Liver (tissue), 9 donors: Measurements from ENCODE around the gene PEX14. TPM values are rescaled to one million over a fixed set of nuclear protein-coding genes. Genes with fewer than 3 reads are reported as not detected.

Experiments used
- DNase-seq: peaks from one replicate; pipeline ENCODE4 v3.0.0-alpha.2; 2017; ENCODE audit warnings: low spot score
- H3K27ac ChIP-seq, 2 donors: one replicate each; pipeline ENCODE4 v1.7.0; 2013; ENCODE audit warnings: inconsistent platforms in 2 of 2, low read length in 2 of 2, control low read depth in 1 of 2, low read depth in 1 of 2, mild to moderate bottlenecking in 1 of 2
- H3K27me3 ChIP-seq, 4 donors: one replicate each; pipeline versions ENCODE4 v1.6.1 to v1.7.0; 2013; ENCODE audit warnings: low read length in 3 of 4, inconsistent platforms in 1 of 4, mild to moderate bottlenecking in 1 of 4, moderate library complexity in 1 of 4; ENCODE audit not compliant: control insufficient read depth in 4 of 4, insufficient read depth in 4 of 4
- H3K36me3 ChIP-seq, 4 donors: one replicate each; pipeline versions ENCODE4 v1.6.1 to v1.7.0; 2013; ENCODE audit warnings: low read length in 3 of 4, mild to moderate bottlenecking in 3 of 4, low read depth in 1 of 4, moderate library complexity in 1 of 4; ENCODE audit not compliant: control insufficient read depth in 4 of 4, insufficient read depth in 3 of 4
- H3K4me1 ChIP-seq, 4 donors: one replicate each; pipeline versions ENCODE4 v1.6.1 to v1.7.0; 2013; ENCODE audit warnings: low read length in 3 of 4, mild to moderate bottlenecking in 3 of 4, moderate library complexity in 1 of 4; ENCODE audit not compliant: control insufficient read depth in 4 of 4, insufficient read depth in 4 of 4
- H3K4me3 ChIP-seq, 3 donors: one replicate each; pipeline versions ENCODE4 v1.6.1 to v1.7.0; 2013; ENCODE audit warnings: low read length in 3 of 3, control low read depth in 1 of 3, low read depth in 1 of 3, mild to moderate bottlenecking in 1 of 3
- H3K9ac ChIP-seq, 2 donors: one replicate each; pipeline ENCODE4 v1.7.0; 2013; ENCODE audit warnings: low read length in 2 of 2, mild to moderate bottlenecking in 2 of 2, moderate library complexity in 2 of 2, control low read depth in 1 of 2, low read depth in 1 of 2
- H3K9me3 ChIP-seq, 4 donors: one replicate each; pipeline versions ENCODE4 v1.6.1 to v1.7.0; 2013; ENCODE audit warnings: low read length in 3 of 4; ENCODE audit not compliant: control insufficient read depth in 4 of 4
- EGR1 ChIP-seq, 2 donors: IDR thresholded peaks; 2 replicates each; pipeline ENCODE4 v1.6.1; 2016 to 2018; ENCODE audit warnings: antibody characterized with exemption in 2 of 2, low read depth in 2 of 2
- FOXA1 ChIP-seq: IDR thresholded peaks from 2 replicates; pipeline ENCODE4 v1.6.1; 2016; ENCODE audit warnings: antibody characterized with exemption
- FOXA2 ChIP-seq: IDR thresholded peaks from 2 replicates; pipeline ENCODE4 v1.6.1; 2016; ENCODE audit warnings: antibody characterized with exemption
- GABPA ChIP-seq, 2 donors: IDR thresholded peaks in 1 of 2; conservative IDR thresholded peaks in 1 of 2; 2 replicates each; pipeline ENCODE4 v1.6.1; 2016; ENCODE audit warnings: antibody characterized with exemption in 2 of 2, mild to moderate bottlenecking in 1 of 2, moderate library complexity in 1 of 2
- HNF4A ChIP-seq, 2 donors: conservative IDR thresholded peaks; 2 replicates each; pipeline ENCODE4 v1.6.1; 2016; ENCODE audit warnings: antibody characterized with exemption in 2 of 2, mild to moderate bottlenecking in 2 of 2
- HNF4G ChIP-seq: IDR thresholded peaks from 2 replicates; pipeline ENCODE4 v1.6.1; 2016; ENCODE audit warnings: antibody characterized with exemption
- JUND ChIP-seq, 2 donors: IDR thresholded peaks; 2 replicates each; pipeline ENCODE4 v1.6.1; 2016; ENCODE audit warnings: antibody characterized with exemption in 2 of 2
- RAD21 ChIP-seq, 2 donors: IDR thresholded peaks; 2 replicates each; pipeline ENCODE4 v1.6.1; 2016; ENCODE audit warnings: antibody characterized with exemption in 2 of 2, mild to moderate bottlenecking in 2 of 2
- RXRA ChIP-seq, 2 donors: IDR thresholded peaks; 2 replicates each; pipeline ENCODE4 v1.6.1; 2017 to 2018; ENCODE audit warnings: antibody characterized with exemption in 2 of 2, mild to moderate bottlenecking in 1 of 2
- SP1 ChIP-seq: IDR thresholded peaks from 2 replicates; pipeline ENCODE4 v1.6.1; 2018; ENCODE audit warnings: antibody characterized with exemption, mild to moderate bottlenecking
- TAF1 ChIP-seq: conservative IDR thresholded peaks from 2 replicates; pipeline ENCODE4 v1.6.1; 2016; ENCODE audit warnings: antibody characterized with exemption, mild to moderate bottlenecking
- YY1 ChIP-seq: IDR thresholded peaks from 2 replicates; pipeline ENCODE4 v1.6.1; 2016; ENCODE audit warnings: antibody characterized with exemption, mild to moderate bottlenecking
- WGBS: extraction: QIAGEN DNeasy Blood & Tissue Kit; methylation state at CpG from one replicate; pipeline ENCODE4 v1.1.7; 2013; 5-methylcytosine and 5-hydroxymethylcytosine counted together
- polyA plus RNA-seq, 2 donors: library from polyadenylated mRNA; stranded (reverse) in 1 of 2; unstranded in 1 of 2; fragments of 200-250 nt in 1 of 2; fragments of >200 nt in 1 of 2; fragmentation: Nextera tagmentation in 1 of 2; extraction: Ambion mirVana in 1 of 2; gene quantifications; one replicate each; pipeline versions ENCODE4 v1.2.1 to v1.2.3, GENCODE V29; 2013 to 2015
- total RNA-seq, 2 donors: library from RNA; depleted of rRNA; stranded (reverse); fragments of >200 nt; gene quantifications; one replicate each; pipeline ENCODE4 v1.2.3, GENCODE V29; 2014
- TF ChIP-seq, protein P1 (sequence below): IDR thresholded peaks from 2 replicates; pipeline ENCODE4 v1.6.1; 2016; ENCODE audit warnings: antibody characterized with exemption, mild to moderate bottlenecking
- TF ChIP-seq, protein P2 (sequence below): IDR thresholded peaks from 2 replicates; pipeline ENCODE4 v1.6.1; 2016; ENCODE audit warnings: antibody characterized with exemption
- TF ChIP-seq, protein P3 (sequence below): fragments of 150-350 bp; IDR thresholded peaks from 2 replicates; pipeline ENCODE4 v1.5.1; 2017; ENCODE audit warnings: improper control_type of control experiment, low read depth, low read length; ENCODE audit not compliant: missing input control
- TF ChIP-seq, protein P4 (sequence below): IDR thresholded peaks from 2 replicates; pipeline ENCODE4 v1.6.1; 2016; ENCODE audit warnings: antibody characterized with exemption
- TF ChIP-seq, protein P5 (sequence below): IDR thresholded peaks from 2 replicates; pipeline ENCODE4 v1.6.1; 2016; ENCODE audit warnings: antibody characterized with exemption
- donor health status: healthy.
- donor health status: healthy.
- donor health status: healthy.
- donor health status: healthy.
- donor health status: healthy.

PEX14 gene
- total and polyA plus RNA-seq, 4 donors: 7.1 to 16.1 (median 11.7) TPM

DNA sequence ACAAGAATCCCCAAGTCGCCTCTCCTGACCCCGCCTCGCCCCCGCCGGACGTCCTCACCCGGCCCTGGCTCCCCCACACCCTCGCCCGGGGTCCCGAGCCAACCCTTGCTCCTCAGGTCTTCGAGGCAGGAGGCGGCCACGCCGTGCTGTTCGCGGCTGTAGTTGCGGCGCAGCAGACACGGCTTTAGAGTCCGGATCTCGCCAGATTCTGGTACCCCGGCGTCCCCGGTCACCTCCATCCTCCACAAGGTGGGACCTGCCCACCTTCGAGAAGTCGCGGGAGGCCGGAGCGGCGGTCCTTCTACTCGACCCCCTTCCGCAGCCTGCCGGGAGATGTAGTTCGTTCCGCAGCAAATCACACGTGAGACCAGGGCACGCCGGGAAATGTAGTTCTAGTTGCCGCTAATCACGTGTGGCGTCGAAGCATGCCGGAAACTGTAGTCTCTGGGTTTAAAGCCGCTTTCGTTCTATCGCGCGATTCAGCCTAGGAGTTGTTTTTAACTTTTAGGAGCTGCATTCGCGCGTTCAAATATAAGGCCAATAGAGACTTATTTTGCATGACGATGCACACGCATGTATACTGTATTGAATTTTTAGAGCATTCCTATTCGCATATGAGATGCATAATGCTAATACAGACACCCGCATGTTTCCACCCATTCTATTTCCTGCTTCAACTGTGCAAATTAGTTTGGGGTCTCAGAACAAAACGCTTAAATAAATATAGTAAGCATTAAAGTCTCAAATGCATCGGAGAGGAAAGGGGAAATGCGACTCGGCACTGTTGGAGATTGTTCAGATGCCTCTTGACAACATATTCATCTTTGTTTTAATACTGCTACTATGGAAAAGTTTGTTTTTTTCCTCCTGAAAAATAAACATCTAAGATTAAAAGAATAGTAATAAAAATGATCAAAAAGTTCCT, 2.3 kb upstream of the PEX14 start, which contains the start of gene DFFA (continued):
- TF ChIP-seq, protein P1, sequence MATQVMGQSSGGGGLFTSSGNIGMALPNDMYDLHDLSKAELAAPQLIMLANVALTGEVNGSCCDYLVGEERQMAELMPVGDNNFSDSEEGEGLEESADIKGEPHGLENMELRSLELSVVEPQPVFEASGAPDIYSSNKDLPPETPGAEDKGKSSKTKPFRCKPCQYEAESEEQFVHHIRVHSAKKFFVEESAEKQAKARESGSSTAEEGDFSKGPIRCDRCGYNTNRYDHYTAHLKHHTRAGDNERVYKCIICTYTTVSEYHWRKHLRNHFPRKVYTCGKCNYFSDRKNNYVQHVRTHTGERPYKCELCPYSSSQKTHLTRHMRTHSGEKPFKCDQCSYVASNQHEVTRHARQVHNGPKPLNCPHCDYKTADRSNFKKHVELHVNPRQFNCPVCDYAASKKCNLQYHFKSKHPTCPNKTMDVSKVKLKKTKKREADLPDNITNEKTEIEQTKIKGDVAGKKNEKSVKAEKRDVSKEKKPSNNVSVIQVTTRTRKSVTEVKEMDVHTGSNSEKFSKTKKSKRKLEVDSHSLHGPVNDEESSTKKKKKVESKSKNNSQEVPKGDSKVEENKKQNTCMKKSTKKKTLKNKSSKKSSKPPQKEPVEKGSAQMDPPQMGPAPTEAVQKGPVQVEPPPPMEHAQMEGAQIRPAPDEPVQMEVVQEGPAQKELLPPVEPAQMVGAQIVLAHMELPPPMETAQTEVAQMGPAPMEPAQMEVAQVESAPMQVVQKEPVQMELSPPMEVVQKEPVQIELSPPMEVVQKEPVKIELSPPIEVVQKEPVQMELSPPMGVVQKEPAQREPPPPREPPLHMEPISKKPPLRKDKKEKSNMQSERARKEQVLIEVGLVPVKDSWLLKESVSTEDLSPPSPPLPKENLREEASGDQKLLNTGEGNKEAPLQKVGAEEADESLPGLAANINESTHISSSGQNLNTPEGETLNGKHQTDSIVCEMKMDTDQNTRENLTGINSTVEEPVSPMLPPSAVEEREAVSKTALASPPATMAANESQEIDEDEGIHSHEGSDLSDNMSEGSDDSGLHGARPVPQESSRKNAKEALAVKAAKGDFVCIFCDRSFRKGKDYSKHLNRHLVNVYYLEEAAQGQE: peak; percentile 33
- TF ChIP-seq, protein P2, sequence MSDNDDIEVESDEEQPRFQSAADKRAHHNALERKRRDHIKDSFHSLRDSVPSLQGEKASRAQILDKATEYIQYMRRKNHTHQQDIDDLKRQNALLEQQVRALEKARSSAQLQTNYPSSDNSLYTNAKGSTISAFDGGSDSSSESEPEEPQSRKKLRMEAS: peak; percentile 98
- TF ChIP-seq HNF4A (conservative IDR thresholded peaks at IDR 0.05) (peak; percentile 35 to 41), GABPA (IDR thresholded peaks at IDR 0.05 in 1 of 2, conservative IDR thresholded peaks at IDR 0.05 in 1 of 2) (peak in 1 of 2 donors; percentile 78), JUND (IDR thresholded peaks at IDR 0.05) (no peak), EGR1 (IDR thresholded peaks at IDR 0.05; ENCODE audit: low read depth in 2 of 2) (no peak), SP1 (no peak)
- TF ChIP-seq, protein P3, sequence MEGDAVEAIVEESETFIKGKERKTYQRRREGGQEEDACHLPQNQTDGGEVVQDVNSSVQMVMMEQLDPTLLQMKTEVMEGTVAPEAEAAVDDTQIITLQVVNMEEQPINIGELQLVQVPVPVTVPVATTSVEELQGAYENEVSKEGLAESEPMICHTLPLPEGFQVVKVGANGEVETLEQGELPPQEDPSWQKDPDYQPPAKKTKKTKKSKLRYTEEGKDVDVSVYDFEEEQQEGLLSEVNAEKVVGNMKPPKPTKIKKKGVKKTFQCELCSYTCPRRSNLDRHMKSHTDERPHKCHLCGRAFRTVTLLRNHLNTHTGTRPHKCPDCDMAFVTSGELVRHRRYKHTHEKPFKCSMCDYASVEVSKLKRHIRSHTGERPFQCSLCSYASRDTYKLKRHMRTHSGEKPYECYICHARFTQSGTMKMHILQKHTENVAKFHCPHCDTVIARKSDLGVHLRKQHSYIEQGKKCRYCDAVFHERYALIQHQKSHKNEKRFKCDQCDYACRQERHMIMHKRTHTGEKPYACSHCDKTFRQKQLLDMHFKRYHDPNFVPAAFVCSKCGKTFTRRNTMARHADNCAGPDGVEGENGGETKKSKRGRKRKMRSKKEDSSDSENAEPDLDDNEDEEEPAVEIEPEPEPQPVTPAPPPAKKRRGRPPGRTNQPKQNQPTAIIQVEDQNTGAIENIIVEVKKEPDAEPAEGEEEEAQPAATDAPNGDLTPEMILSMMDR: no peak

DNA sequence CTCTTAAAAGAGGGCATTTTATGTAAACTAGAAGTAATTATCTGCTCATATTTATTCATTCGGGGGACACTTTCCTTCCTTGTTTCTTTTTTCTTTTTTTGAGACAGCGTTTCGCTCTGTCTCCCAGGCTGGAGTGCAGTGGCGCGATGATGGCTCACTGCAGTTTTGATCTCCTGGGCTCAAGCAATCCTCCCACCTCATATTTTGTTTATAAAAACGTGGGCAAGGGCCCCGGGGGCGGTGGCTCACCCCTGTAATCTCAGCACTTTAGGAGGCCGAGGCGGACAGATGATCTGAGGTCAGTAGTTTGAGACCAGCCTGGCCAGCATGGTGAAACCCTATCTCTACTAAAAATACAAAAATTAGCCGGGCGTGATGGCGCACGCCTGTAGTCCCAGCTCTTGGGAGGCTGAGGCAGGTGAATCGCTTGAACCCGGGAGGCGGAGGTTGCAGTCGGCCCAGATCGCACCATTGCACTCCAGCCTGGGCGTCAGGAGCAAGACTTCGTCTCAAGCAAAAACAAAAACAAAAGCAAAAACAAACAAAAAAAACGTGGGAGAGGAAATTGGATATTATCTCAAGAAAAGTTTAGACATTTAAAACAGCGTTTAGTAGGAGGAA, 1.5 kb upstream of the PEX14 start:
- peaks cover 3 to 49% (median 35%) of the 10 kb centered on the region in 4 donors for H3K4me1 ChIP-seq
- H3K36me3 ChIP-seq: peaks cover 0 to 4% (median 0%) of the 10 kb centered on the region in 4 donors
- no peaks in the 10 kb centered on the region for H3K27me3 ChIP-seq
- DNase-seq: no peak
- H3K4me3 ChIP-seq: no peak overlapping the region
- H3K9me3 ChIP-seq: no peaks in the 10 kb centered on the region
- WGBS: 91% methylated on average over 23 of the region's 23 CpGs
- no peak overlapping the region for H3K27ac ChIP-seq
- no peak overlapping the region for H3K9ac ChIP-seq
- TF ChIP-seq RXRA (IDR thresholded peaks at IDR 0.05): no peak
- TF ChIP-seq TAF1: no peak
- no peak for TF ChIP-seq FOXA1
- no peak for TF ChIP-seq JUND (IDR thresholded peaks at IDR 0.05)
- TF ChIP-seq GABPA (IDR thresholded peaks at IDR 0.05 in 1 of 2, conservative IDR thresholded peaks at IDR 0.05 in 1 of 2): no peak
- TF ChIP-seq EGR1 (IDR thresholded peaks at IDR 0.05; ENCODE audit: low read depth in 2 of 2): no peak
- no peak for TF ChIP-seq FOXA2
- TF ChIP-seq RAD21 (IDR thresholded peaks at IDR 0.05): no peak
- TF ChIP-seq, protein P3: no peak
- TF ChIP-seq, protein P4, sequence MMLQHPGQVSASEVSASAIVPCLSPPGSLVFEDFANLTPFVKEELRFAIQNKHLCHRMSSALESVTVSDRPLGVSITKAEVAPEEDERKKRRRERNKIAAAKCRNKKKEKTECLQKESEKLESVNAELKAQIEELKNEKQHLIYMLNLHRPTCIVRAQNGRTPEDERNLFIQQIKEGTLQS: no peak
- TF ChIP-seq, protein P1: no peak
- TF ChIP-seq, protein P5, sequence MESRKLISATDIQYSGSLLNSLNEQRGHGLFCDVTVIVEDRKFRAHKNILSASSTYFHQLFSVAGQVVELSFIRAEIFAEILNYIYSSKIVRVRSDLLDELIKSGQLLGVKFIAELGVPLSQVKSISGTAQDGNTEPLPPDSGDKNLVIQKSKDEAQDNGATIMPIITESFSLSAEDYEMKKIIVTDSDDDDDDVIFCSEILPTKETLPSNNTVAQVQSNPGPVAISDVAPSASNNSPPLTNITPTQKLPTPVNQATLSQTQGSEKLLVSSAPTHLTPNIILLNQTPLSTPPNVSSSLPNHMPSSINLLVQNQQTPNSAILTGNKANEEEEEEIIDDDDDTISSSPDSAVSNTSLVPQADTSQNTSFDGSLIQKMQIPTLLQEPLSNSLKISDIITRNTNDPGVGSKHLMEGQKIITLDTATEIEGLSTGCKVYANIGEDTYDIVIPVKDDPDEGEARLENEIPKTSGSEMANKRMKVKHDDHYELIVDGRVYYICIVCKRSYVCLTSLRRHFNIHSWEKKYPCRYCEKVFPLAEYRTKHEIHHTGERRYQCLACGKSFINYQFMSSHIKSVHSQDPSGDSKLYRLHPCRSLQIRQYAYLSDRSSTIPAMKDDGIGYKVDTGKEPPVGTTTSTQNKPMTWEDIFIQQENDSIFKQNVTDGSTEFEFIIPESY: no peak
- TF ChIP-seq YY1: no peak
- no peak for TF ChIP-seq HNF4G
- TF ChIP-seq HNF4A (conservative IDR thresholded peaks at IDR 0.05): no peak
- TF ChIP-seq, protein P2: no peak
